GM13976 (cell line): Measurements from ENCODE around the gene PSD4.
A peak's percentile ranks its signal among the peaks of the same experiment; 100 is the strongest.

Experiments
- DNase-seq: peaks from one replicate; pipeline ENCODE4 v3.0.0; 2012; ENCODE audit warnings: low spot score
- CTCF ChIP-seq: IDR thresholded peaks from 2 replicates; pipeline ENCODE4 v1.5.1; 2012; ENCODE audit warnings: borderline replicate concordance, mild to moderate bottlenecking; ENCODE audit not compliant: insufficient read depth; ENCODE audit errors: extremely low read depth, missing control alignments, control extremely low read depth
- in situ Hi-C: fragments of 300-500 bp; cut with MboI; formaldehyde crosslinking; loops from one replicate; pipeline ENCODE4 v1.12.0; 2022; ENCODE audit warnings: low sequenced_read_pairs, mixed read lengths, inconsistent platforms; ENCODE audit not compliant: unreplicated experiment

Gene PSD4

GRCh38 chr2:113196839-113197238, 23.1 kb downstream of the PSD4 start:
- no peak for TF ChIP-seq CTCF
- no peak for DNase-seq
- in situ Hi-C loops = no loop called here

- TF ChIP-seq CTCF = no peak
Observed at GRCh38 chr2:113197347-113198047, 23.7 kb downstream of the PSD4 start.

GRCh38 chr2:113198048-113198789, 24.4 kb downstream of the PSD4 start:
- in situ Hi-C loops = no loop called here
- TF ChIP-seq CTCF = no peak
- no peak for DNase-seq

More at GRCh38 chr2:113197347-113198047, 23.7 kb downstream of the PSD4 start:
- DNase-seq = no peak
- in situ Hi-C loops = no loop called here

- DNase-seq = peak; percentile 89
- in situ Hi-C loops = no loop called here
- TF ChIP-seq CTCF = peak; percentile 89
Observed at GRCh38 chr2:113198790-113199612, 25.2 kb downstream of the PSD4 start.

- DNase-seq = no peak
- in situ Hi-C loops = no loop called here
- no peak for TF ChIP-seq CTCF
Observed at GRCh38 chr2:113200236-113200635, 26.5 kb downstream of the PSD4 start.

GRCh38 chr2:113200736-113201490, 27.1 kb downstream of the PSD4 start:
- TF ChIP-seq CTCF = no peak
- in situ Hi-C loops = no loop called here
- DNase-seq = no peak
